SK-N-SH (cell line): ENCODE measurements around the gene MAD1L1. TPM values are rescaled to one million over a fixed set of nuclear protein-coding genes. Genes with fewer than 3 reads are reported as not detected.

ENCODE experiments used
- CTCF ChIA-PET: fragments of 300-600, 350-600 bp; formaldehyde crosslinking; extraction: SDS; loops from one replicate; lab custom pipeline; 2021; lab: Yijun Ruan, JAX
- POLR2A ChIA-PET: fragments of 350-600 bp; sonication (Branson Sonifier 250); formaldehyde crosslinking; extraction: SDS; loops from one replicate; lab custom pipeline; 2020; ENCODE audit warnings: antibody characterized with exemption, inconsistent platforms; lab: Yijun Ruan, JAX
- DNase-seq: peaks from one replicate; pipeline ENCODE4 v3.0.0; 2012
- H2AFZ ChIP-seq: fragments of 200-600 bp; sonication (generic); 2 replicates; pipeline ENCODE4 v1.8.1; 2016; ENCODE audit warnings: antibody characterized with exemption, mild to moderate bottlenecking, low read depth
- H3F3A ChIP-seq: fragments of 200-600 bp; sonication (generic); replicated peaks from 2 replicates; pipeline ENCODE3; 2016; ENCODE audit warnings: antibody characterized with exemption, mild to moderate bottlenecking; ENCODE audit not compliant: insufficient read depth
- H3K27ac ChIP-seq, 2 experiments: fragments of 200-500 bp in 1 of 2; fragments of 200-600 bp in 1 of 2; sonication (Bioruptor generic) in 1 of 2; sonication (generic), shearing (Covaris generic) in 1 of 2; 2 replicates each; pipeline versions ENCODE4 v1.5.1 to v1.6.1; 2014 to 2016; ENCODE audit warnings: low read depth in 2 of 2, inconsistent platforms in 1 of 2, low read length in 1 of 2, mild to moderate bottlenecking in 1 of 2, mixed read lengths in 1 of 2
- H3K27me3 ChIP-seq: fragments of 200-600 bp; sonication (generic), shearing (Covaris generic); 2 replicates; pipeline ENCODE4 v1.6.1; 2016; ENCODE audit warnings: mixed run types; ENCODE audit not compliant: insufficient read depth
- H3K36me3 ChIP-seq, 2 experiments: fragments of 200-500 bp in 1 of 2; fragments of 200-600 bp in 1 of 2; sonication (Bioruptor generic) in 1 of 2; sonication (generic) in 1 of 2; replicated peaks in 1 of 2; 2 replicates each; pipeline versions ENCODE3 to v1.5.1; 2014 to 2016; ENCODE audit warnings: low read length in 1 of 2, mild to moderate bottlenecking in 1 of 2; ENCODE audit not compliant: insufficient read depth in 2 of 2, control insufficient read depth in 1 of 2
- H3K4me1 ChIP-seq, 2 experiments: fragments of 200-500 bp in 1 of 2; fragments of 200-600 bp in 1 of 2; sonication (Bioruptor generic) in 1 of 2; sonication (generic), shearing (Covaris generic) in 1 of 2; 2 replicates each; pipeline versions ENCODE4 v1.5.1 to v1.6.1; 2014 to 2016; ENCODE audit warnings: low read depth in 1 of 2, low read length in 1 of 2, mixed run types in 1 of 2; ENCODE audit not compliant: insufficient read depth in 2 of 2, control insufficient read depth in 1 of 2
- H3K4me2 ChIP-seq: fragments of 200-600 bp; sonication (generic), shearing (Covaris generic); 2 replicates; pipeline ENCODE4 v1.6.1; 2017; ENCODE audit warnings: mixed run types
- H3K4me3 ChIP-seq, 2 experiments: fragments of 200-500 bp in 1 of 2; fragments of 200-600 bp in 1 of 2; sonication (Bioruptor generic) in 1 of 2; sonication (generic), shearing (Covaris generic) in 1 of 2; 2 replicates each; pipeline versions ENCODE4 v1.5.1 to v1.8.1; 2014 to 2016; ENCODE audit warnings: low read depth in 2 of 2, inconsistent platforms in 1 of 2, low read length in 1 of 2, mild to moderate bottlenecking in 1 of 2, mixed read lengths in 1 of 2, moderate library complexity in 1 of 2
- H3K79me2 ChIP-seq: fragments of 200-600 bp; sonication (generic); 2 replicates; pipeline ENCODE4 v1.8.1; 2017; ENCODE audit warnings: mild to moderate bottlenecking; ENCODE audit not compliant: insufficient read depth
- H3K9ac ChIP-seq: fragments of 200-600 bp; sonication (generic); 2 replicates; pipeline ENCODE4 v1.6.1; 2017; ENCODE audit warnings: mixed run types
- H3K9me2 ChIP-seq: fragments of 200-600 bp; sonication (generic); 2 replicates; pipeline ENCODE4 v1.6.1; 2017; ENCODE audit warnings: mixed run types
- H3K9me3 ChIP-seq: fragments of 200-600 bp; sonication (generic); 2 replicates; pipeline ENCODE4 v1.6.1; 2017; ENCODE audit warnings: mixed run types, mild to moderate bottlenecking, moderate library complexity
- H4K20me1 ChIP-seq: fragments of 200-600 bp; sonication (generic); 2 replicates; pipeline ENCODE4 v1.6.1; 2017; ENCODE audit warnings: mild to moderate bottlenecking, mixed run types; ENCODE audit not compliant: insufficient read depth
- EP300 ChIP-seq, 2 experiments: IDR thresholded peaks; 2 replicates each; pipeline versions ENCODE4 v1.4.0 to v1.6.1; 2012; ENCODE audit warnings: borderline replicate concordance in 1 of 2, low read depth in 1 of 2, low read length in 1 of 2
- EZH2phosphoT487 ChIP-seq: fragments of 200-600 bp; sonication (generic); IDR thresholded peaks from 2 replicates; pipeline ENCODE4 v1.6.1; 2017; ENCODE audit warnings: low read depth, mixed run types, mild to moderate bottlenecking, antibody characterized with exemption, moderate library complexity, borderline replicate concordance
- FOXJ3 ChIP-seq: sonication (generic); formaldehyde crosslinking; IDR thresholded peaks from 2 replicates; pipeline ENCODE4 v1.5.1; 2020; ENCODE audit warnings: mild to moderate bottlenecking, missing genetic modification reagents
- FOXM1 ChIP-seq: IDR thresholded peaks from 2 replicates; pipeline ENCODE4 v1.4.0; 2012; ENCODE audit warnings: low read depth, mild to moderate bottlenecking
- IRF3 ChIP-seq: fragments of 150-350 bp; IDR thresholded peaks from 2 replicates; pipeline ENCODE4 v1.6.1; 2016; ENCODE audit warnings: mild to moderate bottlenecking, low read depth, low read length
- MEF2A ChIP-seq: IDR thresholded peaks from 2 replicates; pipeline ENCODE4 v1.4.0; 2012; ENCODE audit warnings: low read depth, borderline replicate concordance
- MXI1 ChIP-seq: IDR thresholded peaks from 2 replicates; pipeline ENCODE4 v1.6.1; 2012; ENCODE audit warnings: mild to moderate bottlenecking, low read depth, low read length, improper control_type of control experiment
- NRF1 ChIP-seq: IDR thresholded peaks from 2 replicates; pipeline ENCODE4 v1.6.1; 2012; ENCODE audit warnings: low read depth, mild to moderate bottlenecking, low read length
- POLR2AphosphoS5 ChIP-seq: IDR thresholded peaks from 2 replicates; pipeline ENCODE4 v1.6.1; 2012; ENCODE audit warnings: low read depth, low read length
- RCOR1 ChIP-seq: fragments of 150-350 bp; IDR thresholded peaks from 2 replicates; pipeline ENCODE4 v1.6.1; 2017; ENCODE audit warnings: antibody characterized with exemption, low read length
- RXRA ChIP-seq: IDR thresholded peaks from 2 replicates; pipeline ENCODE4 v1.4.0; 2012; ENCODE audit warnings: low read depth, mild to moderate bottlenecking, borderline replicate concordance
- TEAD4 ChIP-seq: IDR thresholded peaks from 2 replicates; pipeline ENCODE4 v1.4.0; 2012; ENCODE audit warnings: mild to moderate bottlenecking, borderline replicate concordance; ENCODE audit not compliant: insufficient read depth
- WGBS: methylation state at CpG from one replicate; pipeline ENCODE4 v1.1.6; 2017; ENCODE audit warnings: low lambda C conversion rate; 5-methylcytosine and 5-hydroxymethylcytosine counted together
- polyA plus RNA-seq, 3 experiments: library from polyadenylated mRNA; depleted of rRNA; stranded (reverse); fragments of >200 nt; gene quantifications; 2 replicates each; pipeline ENCODE4 v1.2.3, GENCODE V29; 2012
- TF ChIP-seq, protein P1 (sequence below): IDR thresholded peaks from 2 replicates; pipeline ENCODE4 v1.4.0; 2012; ENCODE audit warnings: low read depth
- TF ChIP-seq, protein P2 (sequence below): fragments of 200-600 bp; sonication (generic); IDR thresholded peaks from 2 replicates; pipeline ENCODE4 v1.6.1; 2017; ENCODE audit warnings: antibody characterized with exemption, mild to moderate bottlenecking, moderate library complexity
- TF ChIP-seq, protein P3 (sequence below): IDR thresholded peaks from 2 replicates; pipeline ENCODE4; 2012

The MAD1L1 gene
- polyA plus RNA-seq, 1 of the 3 experiments (the other 2 are of a cell fraction), result 46.2 TPM

GRCh38 chr7:1950066-1950451 lies 282.7 kb downstream of the MAD1L1 start:
- 96% methylated on average over 12 of the region's 18 CpGs for WGBS
- H3K4me1 ChIP-seq, result peaks cover 0 to 34% of the 10 kb centered on the region in 2 experiments; a peak in 1 of 4 replicates
- ChIA-PET CTCF (interaction anchor here (1.0 to 1.9 kb wide), 3 partner anchors 10 to 259 kb away, joined by 3 to 7 read pairs (median 4); no protein-coding TSS in a partner anchor), POLR2A (no interaction called here)
- TF ChIP-seq NRF1 (no peak), FOXJ3 (CRISPR knock-in tag) (no peak), IRF3 (no peak), MEF2A (no peak), EZH2phosphoT487 (no peak), RXRA (no peak), FOXM1 (no peak), EP300 (IDR thresholded peaks at IDR 0.05; ENCODE audit: borderline replicate concordance in 1 of 2, low read depth in 1 of 2, low read length in 1 of 2) (no peak), RCOR1 (no peak), MXI1 (no peak)
- TF ChIP-seq, protein P1, sequence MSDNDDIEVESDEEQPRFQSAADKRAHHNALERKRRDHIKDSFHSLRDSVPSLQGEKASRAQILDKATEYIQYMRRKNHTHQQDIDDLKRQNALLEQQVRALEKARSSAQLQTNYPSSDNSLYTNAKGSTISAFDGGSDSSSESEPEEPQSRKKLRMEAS, result no peak
- TF ChIP-seq, protein P2, sequence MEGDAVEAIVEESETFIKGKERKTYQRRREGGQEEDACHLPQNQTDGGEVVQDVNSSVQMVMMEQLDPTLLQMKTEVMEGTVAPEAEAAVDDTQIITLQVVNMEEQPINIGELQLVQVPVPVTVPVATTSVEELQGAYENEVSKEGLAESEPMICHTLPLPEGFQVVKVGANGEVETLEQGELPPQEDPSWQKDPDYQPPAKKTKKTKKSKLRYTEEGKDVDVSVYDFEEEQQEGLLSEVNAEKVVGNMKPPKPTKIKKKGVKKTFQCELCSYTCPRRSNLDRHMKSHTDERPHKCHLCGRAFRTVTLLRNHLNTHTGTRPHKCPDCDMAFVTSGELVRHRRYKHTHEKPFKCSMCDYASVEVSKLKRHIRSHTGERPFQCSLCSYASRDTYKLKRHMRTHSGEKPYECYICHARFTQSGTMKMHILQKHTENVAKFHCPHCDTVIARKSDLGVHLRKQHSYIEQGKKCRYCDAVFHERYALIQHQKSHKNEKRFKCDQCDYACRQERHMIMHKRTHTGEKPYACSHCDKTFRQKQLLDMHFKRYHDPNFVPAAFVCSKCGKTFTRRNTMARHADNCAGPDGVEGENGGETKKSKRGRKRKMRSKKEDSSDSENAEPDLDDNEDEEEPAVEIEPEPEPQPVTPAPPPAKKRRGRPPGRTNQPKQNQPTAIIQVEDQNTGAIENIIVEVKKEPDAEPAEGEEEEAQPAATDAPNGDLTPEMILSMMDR, result no peak
- TF ChIP-seq, protein P3, sequence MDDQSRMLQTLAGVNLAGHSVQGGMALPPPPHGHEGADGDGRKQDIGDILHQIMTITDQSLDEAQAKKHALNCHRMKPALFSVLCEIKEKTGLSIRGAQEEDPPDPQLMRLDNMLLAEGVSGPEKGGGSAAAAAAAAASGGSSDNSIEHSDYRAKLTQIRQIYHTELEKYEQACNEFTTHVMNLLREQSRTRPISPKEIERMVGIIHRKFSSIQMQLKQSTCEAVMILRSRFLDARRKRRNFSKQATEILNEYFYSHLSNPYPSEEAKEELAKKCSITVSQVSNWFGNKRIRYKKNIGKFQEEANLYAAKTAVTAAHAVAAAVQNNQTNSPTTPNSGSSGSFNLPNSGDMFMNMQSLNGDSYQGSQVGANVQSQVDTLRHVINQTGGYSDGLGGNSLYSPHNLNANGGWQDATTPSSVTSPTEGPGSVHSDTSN, result no peak
- no peak overlapping the region for H3K4me3 ChIP-seq
- no peaks in the 10 kb centered on the region for H3K36me3 ChIP-seq
- peak overlapping the region in 1 of 2 experiments; percentile 86; a peak in 1 of 4 replicates for H3K27ac ChIP-seq
- no peaks in the 10 kb centered on the region for H4K20me1 ChIP-seq
- no peaks in the 10 kb centered on the region for H3K9me2 ChIP-seq
- no peaks in the 10 kb centered on the region for H3F3A ChIP-seq
- DNase-seq, result no peak
- no peak overlapping the region for H3K4me2 ChIP-seq
- H3K79me2 ChIP-seq, result no peaks in the 10 kb centered on the region
- no peaks in the 10 kb centered on the region for H3K9me3 ChIP-seq
- H2AFZ ChIP-seq, result no peak overlapping the region
- H3K27me3 ChIP-seq, result no peaks in the 10 kb centered on the region
- H3K9ac ChIP-seq, result no peak overlapping the region

DNA sequence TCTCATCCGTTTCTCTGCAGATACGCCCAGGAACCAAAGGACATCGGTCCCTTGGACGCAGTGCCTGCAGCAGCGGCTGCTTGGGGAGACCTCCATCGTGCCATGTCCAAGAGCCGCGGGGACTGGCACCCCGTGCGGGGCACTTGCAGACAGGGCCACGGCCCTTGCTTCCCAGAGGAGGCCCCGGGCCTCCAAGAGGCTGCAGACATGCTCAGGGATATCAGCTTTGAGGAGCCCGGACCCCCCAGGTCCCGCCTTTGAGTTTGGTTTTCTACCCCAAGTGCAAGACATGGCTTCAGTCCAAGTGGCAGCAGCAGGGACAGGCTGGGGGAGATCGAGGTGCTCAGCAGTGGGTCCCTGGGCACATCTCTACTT lies 283.1 kb downstream of the MAD1L1 start:
- Histone ChIP-seq H3F3A (no peaks in the 10 kb centered on the region), H3K4me3 (no peak overlapping the region), H2AFZ (no peak overlapping the region), H3K27me3 (no peaks in the 10 kb centered on the region), H3K9ac (no peak overlapping the region), H3K4me2 (no peak overlapping the region), H3K9me3 (no peaks in the 10 kb centered on the region), H3K79me2 (no peaks in the 10 kb centered on the region), H3K27ac (no peak overlapping the region; a peak in 1 of 4 replicates), H3K36me3 (no peaks in the 10 kb centered on the region), H4K20me1 (no peaks in the 10 kb centered on the region), H3K9me2 (no peaks in the 10 kb centered on the region), H3K4me1 (peaks cover 0 to 30% of the 10 kb centered on the region in 2 experiments; a peak in 1 of 4 replicates)
- no peak for DNase-seq
- ChIA-PET POLR2A (no interaction called here), CTCF (interaction anchor here (1.0 to 1.9 kb wide), 4 partner anchors 10 to 260 kb away, joined by 3 to 7 read pairs (median 4); no protein-coding TSS in a partner anchor)
- no peak for TF ChIP-seq EZH2phosphoT487
- no peak for TF ChIP-seq POLR2AphosphoS5
- TF ChIP-seq MEF2A, result no peak
- no peak for TF ChIP-seq RXRA
- no peak for TF ChIP-seq TEAD4
- 88% methylated on average over 15 of the region's 15 CpGs for WGBS
